Stimulated activated naive CD8-positive, alpha-beta T cell treated with anti-CD3 and anti-CD28 coated beads, Interleukin-15, Interleukin-2, amounts not matched to agents 100 ng/mL and 50 ng/mL, for 24 hours (primary cell): ENCODE measurements around the gene ZIC1.

Experiments used
- H3K27ac Mint-ChIP-seq: one replicate; pipeline ENCODE4 v1.8.0; 2021; ENCODE audit warnings: mild to moderate bottlenecking, mixed read lengths
- H3K27me3 Mint-ChIP-seq: one replicate; pipeline ENCODE4 v1.8.0; 2021; ENCODE audit warnings: mixed read lengths
- H3K36me3 Mint-ChIP-seq: one replicate; pipeline ENCODE4 v1.8.0; 2021; ENCODE audit warnings: low read depth, mixed read lengths
- H3K4me1 Mint-ChIP-seq: one replicate; pipeline ENCODE4 v1.8.0; 2021; ENCODE audit warnings: low read depth, mixed read lengths
- H3K4me3 Mint-ChIP-seq: one replicate; pipeline ENCODE4 v1.8.0; 2021; ENCODE audit warnings: mild to moderate bottlenecking, mixed read lengths
- H3K9me3 Mint-ChIP-seq: one replicate; pipeline ENCODE4 v1.8.0; 2021; ENCODE audit warnings: mixed read lengths

Gene ZIC1

DNA sequence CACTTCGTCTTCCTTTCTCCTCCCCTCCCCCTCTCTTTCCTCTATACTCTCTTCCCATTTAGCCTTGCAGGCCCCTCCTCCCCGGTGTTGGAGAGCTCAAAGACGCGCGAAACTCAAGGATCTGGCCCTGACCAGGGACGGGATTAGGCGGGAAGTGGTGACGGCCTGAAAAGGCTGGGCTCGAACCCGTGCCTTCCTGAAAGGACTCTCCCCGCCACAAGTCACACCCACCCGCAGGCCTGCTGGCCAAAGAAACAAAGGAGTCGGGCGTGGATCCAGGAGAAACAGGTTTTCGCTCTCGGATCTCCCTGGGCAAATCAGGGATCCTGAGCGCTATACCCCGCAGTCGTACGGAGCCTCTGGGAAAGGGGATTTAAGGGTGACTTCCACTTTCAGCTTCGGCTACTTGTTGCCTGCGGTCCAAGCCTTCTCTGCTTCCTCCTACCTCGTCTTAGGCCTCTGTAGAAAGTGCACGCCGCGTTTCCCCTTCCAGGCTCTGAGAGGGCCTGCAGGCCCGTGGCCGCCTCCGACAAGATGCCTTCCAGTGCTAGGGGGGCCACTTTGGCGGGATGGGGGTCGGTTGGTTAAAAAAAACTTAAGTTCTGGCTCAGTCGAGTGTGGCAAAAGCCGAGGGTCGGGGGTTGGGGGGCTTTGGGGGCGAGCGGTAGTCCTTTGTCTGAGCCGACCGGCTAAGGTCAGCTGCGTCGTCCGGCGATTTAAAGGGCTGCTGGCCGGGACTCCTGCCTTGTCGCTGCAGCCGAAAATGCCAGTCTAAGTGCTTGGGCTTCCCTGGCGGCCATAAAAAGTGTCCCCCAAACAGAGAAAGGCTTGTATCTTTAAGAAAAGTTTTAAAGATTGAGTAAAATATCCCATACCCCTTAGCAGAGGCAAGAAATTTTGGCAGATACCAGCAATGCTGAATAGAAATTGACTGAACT lies 11.0 kb upstream of the ZIC1 start:
- Mint-ChIP-seq H3K4me1 (peaks cover 4% of the 10 kb centered on the region), H3K36me3 (no peaks in the 10 kb centered on the region), H3K4me3 (no peak overlapping the region), H3K27ac (no peak overlapping the region), H3K9me3 (peaks cover 5% of the 10 kb centered on the region), H3K27me3 (peaks cover 78% of the 10 kb centered on the region)

DNA sequence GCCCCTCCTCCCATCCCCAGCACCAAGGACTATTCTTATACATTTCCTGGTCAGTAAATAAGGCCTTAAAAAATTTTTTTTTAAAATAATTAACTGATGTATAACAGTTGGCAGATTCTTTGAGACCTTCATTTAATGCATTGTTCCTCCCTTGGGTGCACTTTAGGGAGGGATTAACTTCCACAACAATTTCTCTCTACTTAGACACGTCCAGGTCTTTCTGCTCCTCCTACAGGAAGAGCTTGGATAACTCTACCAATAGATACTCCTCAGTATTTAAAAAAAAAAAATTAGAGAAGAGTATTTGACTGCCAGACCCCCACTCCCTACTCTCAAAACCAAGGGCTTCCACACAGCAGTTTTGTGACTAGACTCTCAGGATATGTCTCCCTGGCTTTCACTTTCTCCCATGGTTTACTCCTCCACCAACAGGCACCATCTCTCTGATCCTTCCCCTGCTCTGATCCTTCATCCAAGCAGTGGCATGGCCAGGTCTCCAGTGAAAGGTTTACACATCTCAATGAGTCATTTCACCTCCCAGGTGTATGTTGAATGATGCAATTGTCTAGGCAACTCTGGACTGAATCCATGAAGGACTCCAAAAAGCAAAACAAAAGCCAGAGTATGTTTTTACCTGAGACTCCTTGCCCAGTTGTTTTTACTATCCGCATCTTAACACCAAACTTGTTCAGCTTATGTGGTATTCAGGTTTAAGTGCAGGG lies 10.2 kb upstream of the ZIC1 start:
- peaks cover 5% of the 10 kb centered on the region for H3K9me3 Mint-ChIP-seq

DNA sequence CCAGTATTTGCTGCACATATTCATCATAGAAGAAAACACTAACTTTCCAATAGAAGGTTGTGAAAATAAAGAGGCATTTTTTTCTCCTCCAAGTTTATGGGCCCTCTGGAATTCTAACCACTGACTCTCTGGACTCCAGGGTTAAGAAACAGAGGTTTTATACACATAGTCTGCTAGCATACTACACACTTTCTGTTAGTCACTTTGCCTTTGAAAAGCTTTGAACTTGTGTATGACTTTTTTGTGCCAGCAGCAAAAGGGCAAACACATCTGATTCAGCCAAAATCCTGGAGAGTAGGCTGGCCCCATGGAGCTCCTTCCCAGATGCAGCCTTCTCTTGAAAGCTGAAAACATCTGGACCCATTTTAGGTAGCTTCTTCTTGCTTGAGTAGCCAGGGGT lies 9.1 kb upstream of the ZIC1 start:
- H3K9me3 Mint-ChIP-seq: peaks cover 5% of the 10 kb centered on the region

More for the DNA sequence above, 10.2 kb upstream of the ZIC1 start:
- peaks cover 80% of the 10 kb centered on the region for H3K27me3 Mint-ChIP-seq
- H3K4me1 Mint-ChIP-seq: peaks cover 2% of the 10 kb centered on the region
- no peak overlapping the region for H3K27ac Mint-ChIP-seq
- H3K4me3 Mint-ChIP-seq: no peak overlapping the region
- no peaks in the 10 kb centered on the region for H3K36me3 Mint-ChIP-seq

DNA sequence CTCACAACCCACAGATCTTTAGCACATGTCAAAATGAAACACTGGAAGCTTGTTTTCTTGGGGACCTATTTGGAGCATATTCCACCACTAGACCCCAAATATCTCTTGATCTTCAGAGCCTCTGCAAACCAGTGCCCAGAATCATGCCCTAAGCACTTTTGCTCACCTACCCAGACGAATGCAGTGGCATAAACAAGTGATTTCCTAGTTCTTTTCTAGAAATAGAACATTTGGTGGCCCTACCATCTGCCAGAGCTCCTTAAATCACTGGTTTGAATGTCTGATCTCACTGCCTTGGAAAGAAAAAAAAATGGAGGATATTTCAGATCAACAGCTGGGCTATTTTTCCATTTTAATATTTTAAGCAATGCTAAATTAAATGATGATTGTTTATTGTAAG lies 8.2 kb upstream of the ZIC1 start:
- peaks cover 79% of the 10 kb centered on the region for H3K27me3 Mint-ChIP-seq
- no peak overlapping the region for H3K4me3 Mint-ChIP-seq
- no peaks in the 10 kb centered on the region for H3K4me1 Mint-ChIP-seq
- peaks cover 5% of the 10 kb centered on the region for H3K9me3 Mint-ChIP-seq
- no peaks in the 10 kb centered on the region for H3K36me3 Mint-ChIP-seq
- H3K27ac Mint-ChIP-seq: no peak overlapping the region

More for the DNA sequence above, 9.1 kb upstream of the ZIC1 start:
- no peaks in the 10 kb centered on the region for H3K36me3 Mint-ChIP-seq
- H3K27ac Mint-ChIP-seq: no peak overlapping the region
- peaks cover 80% of the 10 kb centered on the region for H3K27me3 Mint-ChIP-seq
- H3K4me3 Mint-ChIP-seq: no peak overlapping the region
- no peaks in the 10 kb centered on the region for H3K4me1 Mint-ChIP-seq

DNA sequence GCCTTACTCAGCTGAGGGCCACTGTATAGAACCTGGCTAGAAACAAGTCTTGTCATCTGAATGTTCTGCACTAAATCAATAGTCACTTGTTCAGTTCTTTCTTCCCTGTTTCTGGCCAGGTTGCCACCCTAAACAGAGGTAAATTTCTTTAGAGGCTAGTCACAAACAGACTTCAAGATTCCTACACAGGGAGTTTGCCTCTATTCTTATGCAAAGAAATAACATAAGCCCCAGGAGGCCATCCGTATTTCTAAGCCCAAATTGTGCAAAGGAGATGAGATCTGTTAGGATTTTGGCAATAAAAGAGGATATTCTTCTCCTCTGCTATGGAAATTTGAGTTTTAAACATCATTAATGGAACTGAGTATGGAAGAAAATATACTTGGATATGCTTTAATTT lies 7.7 kb upstream of the ZIC1 start:
- H3K9me3 Mint-ChIP-seq: peaks cover 5% of the 10 kb centered on the region
- H3K36me3 Mint-ChIP-seq: no peaks in the 10 kb centered on the region
- no peak overlapping the region for H3K4me3 Mint-ChIP-seq
- no peaks in the 10 kb centered on the region for H3K4me1 Mint-ChIP-seq
- H3K27ac Mint-ChIP-seq: no peak overlapping the region
- peaks cover 83% of the 10 kb centered on the region for H3K27me3 Mint-ChIP-seq

DNA sequence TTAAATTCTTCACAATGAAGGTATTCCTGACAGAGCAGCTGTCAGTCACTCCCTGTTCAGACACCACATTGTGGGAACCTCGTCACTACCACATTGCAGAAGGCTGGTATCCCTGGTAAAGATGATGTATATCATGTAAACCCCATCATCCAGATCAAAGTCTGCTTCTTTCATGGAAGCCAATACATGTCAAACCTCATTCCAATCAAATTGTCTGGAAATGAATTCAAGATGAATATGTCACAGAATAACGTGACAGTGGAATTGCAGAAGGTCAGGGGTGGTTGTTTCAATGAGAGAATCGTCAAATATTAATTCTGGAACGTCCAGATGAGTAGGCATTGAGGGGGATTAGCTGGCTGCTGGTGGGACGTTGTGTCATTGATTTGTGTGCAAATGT lies 7.0 kb upstream of the ZIC1 start:
- Mint-ChIP-seq H3K9me3 (peaks cover 5% of the 10 kb centered on the region), H3K27ac (no peak overlapping the region), H3K27me3 (peaks cover 83% of the 10 kb centered on the region), H3K4me1 (no peaks in the 10 kb centered on the region), H3K36me3 (no peaks in the 10 kb centered on the region), H3K4me3 (no peak overlapping the region)

DNA sequence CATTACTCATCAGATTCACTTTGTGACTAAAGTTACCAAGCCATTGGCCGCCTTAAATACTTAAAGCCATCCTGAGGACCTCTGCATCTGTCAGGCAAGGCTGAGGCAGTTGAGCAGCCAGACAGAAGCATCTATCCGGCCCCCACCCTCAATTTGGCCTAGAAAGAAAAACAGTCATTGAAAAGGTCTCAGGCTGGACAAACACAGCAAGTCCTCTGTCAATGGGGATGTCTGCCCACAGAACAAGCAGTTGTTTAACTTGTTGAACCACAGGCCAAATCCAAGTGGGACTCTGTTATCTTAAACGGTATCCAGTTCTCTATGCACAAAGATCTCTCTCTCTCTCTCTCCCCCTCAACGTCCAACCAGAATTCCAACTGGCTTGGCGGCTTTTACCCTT lies 5.7 kb upstream of the ZIC1 start:
- Mint-ChIP-seq H3K4me3 (no peak overlapping the region), H3K27ac (no peak overlapping the region), H3K36me3 (peaks cover 11% of the 10 kb centered on the region), H3K27me3 (peaks cover 82% of the 10 kb centered on the region), H3K4me1 (peaks cover 11% of the 10 kb centered on the region), H3K9me3 (peaks cover 16% of the 10 kb centered on the region)

DNA sequence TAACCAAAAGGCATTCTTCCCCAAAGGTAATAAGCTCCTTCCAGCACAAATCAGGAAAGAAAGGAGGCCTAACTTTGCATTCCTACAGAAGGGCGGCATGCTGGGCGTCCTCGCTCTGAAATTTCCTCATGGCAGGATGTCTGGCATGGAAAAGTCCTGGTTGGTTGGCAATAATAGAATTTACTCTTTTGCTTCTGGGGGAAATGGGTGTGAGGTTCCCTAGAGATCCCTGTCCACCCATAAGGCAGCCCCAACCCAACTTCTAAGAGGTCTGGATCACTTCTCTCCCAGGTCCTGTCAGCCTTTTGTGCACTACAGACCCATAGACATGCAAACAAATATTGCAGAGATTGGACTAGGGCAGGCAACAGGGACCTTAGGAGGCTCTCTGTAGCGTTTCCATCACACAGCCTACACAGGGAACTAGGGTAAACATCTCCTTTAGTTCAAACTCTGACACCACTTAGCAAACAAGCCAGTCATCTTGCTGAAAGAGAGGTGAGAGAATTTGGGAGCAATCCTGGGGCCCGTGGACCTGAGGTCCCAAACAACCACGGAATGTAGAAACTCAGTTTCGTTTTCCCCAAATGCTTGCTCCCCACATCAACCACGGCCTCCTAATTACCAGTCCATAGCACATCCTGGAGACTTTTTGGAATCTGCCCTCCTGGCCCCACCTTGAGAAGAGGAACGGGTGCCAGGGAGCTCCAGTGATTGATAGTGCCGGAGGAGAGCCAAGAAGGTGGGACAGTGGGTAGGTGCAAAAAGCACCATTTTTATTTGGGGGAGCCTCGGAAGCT lies 5.0 kb upstream of the ZIC1 start:
- H3K36me3 Mint-ChIP-seq: peaks cover 15% of the 10 kb centered on the region
- peaks cover 19% of the 10 kb centered on the region for H3K9me3 Mint-ChIP-seq
- no peak overlapping the region for H3K27ac Mint-ChIP-seq
- H3K4me3 Mint-ChIP-seq: no peak overlapping the region
- H3K27me3 Mint-ChIP-seq: peaks cover 82% of the 10 kb centered on the region
- peaks cover 16% of the 10 kb centered on the region for H3K4me1 Mint-ChIP-seq

DNA sequence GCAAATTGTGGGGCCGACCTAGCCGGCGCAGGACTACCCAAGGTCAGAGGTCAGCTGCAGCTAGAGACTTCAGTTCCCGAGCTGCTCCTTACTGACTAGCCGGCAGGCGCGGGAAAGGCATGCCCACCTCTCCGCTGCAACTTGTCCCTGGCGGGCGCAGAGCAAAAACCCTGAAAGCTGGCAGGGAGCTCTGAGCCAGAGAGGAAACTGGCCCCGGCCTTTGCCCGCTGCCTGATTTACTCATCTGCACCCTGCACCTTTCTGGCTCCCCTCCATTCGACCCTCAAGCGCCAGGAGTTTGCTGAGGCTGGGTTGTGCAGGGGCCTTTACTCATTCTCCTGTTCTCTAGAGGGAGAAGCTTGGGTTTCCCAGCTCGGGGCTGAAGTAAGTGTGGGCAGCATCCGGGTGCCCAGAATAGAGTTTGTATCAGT lies 4.3 kb upstream of the ZIC1 start:
- Mint-ChIP-seq H3K4me3 (no peak overlapping the region), H3K27me3 (peaks cover 80% of the 10 kb centered on the region), H3K36me3 (peaks cover 15% of the 10 kb centered on the region), H3K4me1 (peaks cover 16% of the 10 kb centered on the region), H3K27ac (no peak overlapping the region), H3K9me3 (peaks cover 19% of the 10 kb centered on the region)

DNA sequence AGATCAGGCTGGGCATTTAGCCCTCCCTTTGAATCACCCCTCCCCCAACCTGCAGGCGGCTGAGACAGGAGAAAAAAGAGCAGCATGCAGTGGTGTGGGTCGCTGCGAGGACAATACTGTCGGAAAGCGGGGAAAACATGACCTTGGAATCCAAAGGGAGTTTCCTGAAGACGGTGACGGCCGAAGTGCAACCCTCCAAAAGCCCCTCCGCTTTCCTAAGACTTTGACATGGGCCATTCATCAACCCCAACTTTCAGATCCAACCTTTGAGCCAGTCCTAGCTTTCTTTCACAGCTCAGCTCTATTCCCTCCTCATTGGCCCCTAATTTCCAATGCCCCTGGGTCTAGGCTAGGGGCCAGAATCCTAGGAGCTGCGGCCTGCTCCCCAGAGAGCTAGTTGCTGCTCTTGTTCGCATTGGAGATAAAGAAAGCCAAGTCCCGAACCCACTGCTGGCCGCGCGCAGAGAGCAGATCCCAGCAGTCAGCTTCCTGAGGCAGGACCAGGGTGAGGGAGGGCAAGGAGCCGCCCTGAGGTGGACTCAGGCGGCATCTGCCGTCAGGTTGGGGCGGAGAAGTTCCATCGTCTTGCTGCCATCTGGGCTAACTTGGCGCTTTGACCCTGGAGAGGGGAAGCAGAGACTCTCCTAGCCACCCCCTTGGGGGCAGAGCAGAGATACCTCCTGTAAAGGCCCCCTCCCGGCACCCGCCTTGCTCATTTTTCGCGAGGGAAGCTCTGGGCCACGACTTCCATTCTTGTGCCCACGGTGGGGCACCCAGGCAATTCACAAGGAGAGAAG lies 3.7 kb upstream of the ZIC1 start:
- Mint-ChIP-seq H3K9me3 (peaks cover 19% of the 10 kb centered on the region), H3K36me3 (peaks cover 15% of the 10 kb centered on the region), H3K4me3 (no peak overlapping the region), H3K27ac (no peak overlapping the region), H3K27me3 (peaks cover 80% of the 10 kb centered on the region), H3K4me1 (peaks cover 16% of the 10 kb centered on the region)

DNA sequence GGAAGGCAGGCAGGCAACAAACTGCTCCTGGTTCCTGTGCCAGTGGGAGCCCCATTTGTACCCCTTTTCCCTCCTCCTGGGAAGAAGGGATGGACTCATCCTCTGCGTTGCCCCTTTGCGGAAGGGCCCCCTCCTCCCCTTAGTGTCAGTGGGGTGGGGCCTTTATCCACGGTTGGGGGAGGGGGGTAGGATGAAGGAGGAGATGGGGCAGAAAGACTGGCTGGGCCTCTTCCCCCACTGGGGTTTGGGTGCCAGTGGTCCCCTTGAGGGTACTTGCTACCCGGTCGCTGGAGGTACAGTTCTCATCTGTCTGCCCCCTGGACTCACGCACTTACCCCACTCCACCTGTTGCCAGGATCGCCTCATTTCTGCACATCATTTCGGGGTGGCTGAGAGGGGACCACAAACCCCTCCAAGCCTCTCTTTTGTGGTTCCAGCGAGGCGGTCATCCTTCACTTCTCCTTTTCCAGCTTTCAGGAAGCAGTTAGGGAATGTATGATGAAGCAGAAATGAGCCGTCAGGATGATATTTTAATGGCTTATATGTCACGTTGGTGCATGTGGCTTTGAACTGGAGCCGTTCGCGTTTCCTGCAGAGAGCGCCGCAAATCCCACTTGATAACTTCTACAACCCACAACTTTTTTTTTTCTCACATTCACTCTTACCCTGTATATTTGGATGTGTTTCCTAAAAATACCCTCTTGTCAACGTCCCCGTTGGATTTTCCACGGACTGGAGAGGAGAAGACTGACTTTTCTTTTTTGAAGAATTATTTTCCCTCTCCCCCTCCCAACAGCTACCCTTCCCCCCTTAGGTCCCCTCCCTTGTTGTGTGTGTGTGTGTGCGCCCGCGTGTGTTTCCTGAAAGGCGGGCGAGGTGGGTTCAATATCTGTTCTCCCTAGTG lies 2.9 kb upstream of the ZIC1 start, which contains the start of gene ZIC4:
Gene ZIC4 (minus strand): TSS at position 516 of the 904 bp plus-strand sequence. CDS start 3,746 bp downstream, outside the sequence.
- Mint-ChIP-seq H3K4me1 (peaks cover 23% of the 10 kb centered on the region), H3K9me3 (peaks cover 20% of the 10 kb centered on the region), H3K27ac (no peak within 1 kb of the TSS), H3K4me3 (no peak within 1 kb of the TSS), H3K36me3 (peaks cover 22% of the 10 kb centered on the region), H3K27me3 (peaks cover 77% of the 10 kb centered on the region)

DNA sequence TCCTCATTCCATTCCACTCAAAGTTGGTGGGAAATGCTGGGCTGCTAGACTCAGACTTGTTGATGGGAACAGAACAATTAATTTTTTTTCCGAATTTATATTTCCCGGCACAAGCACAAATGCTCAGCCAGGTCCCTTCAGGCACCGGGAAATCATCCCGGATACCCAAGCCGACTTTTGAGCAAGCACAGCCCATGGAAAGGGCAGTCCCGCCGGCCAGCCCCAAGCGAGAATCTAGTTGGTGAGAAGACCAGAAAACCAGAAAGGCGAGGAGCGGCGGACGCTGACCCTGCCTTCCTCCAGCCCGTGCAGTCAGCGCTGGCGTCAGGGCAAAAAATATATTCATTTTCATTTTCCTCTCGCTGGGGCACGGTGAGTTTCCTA lies 2.1 kb upstream of the ZIC1 start:
- Mint-ChIP-seq H3K36me3 (peaks cover 29% of the 10 kb centered on the region), H3K4me1 (peaks cover 29% of the 10 kb centered on the region), H3K4me3 (no peak overlapping the region), H3K9me3 (peaks cover 24% of the 10 kb centered on the region), H3K27ac (no peak overlapping the region), H3K27me3 (peaks cover 82% of the 10 kb centered on the region)

DNA sequence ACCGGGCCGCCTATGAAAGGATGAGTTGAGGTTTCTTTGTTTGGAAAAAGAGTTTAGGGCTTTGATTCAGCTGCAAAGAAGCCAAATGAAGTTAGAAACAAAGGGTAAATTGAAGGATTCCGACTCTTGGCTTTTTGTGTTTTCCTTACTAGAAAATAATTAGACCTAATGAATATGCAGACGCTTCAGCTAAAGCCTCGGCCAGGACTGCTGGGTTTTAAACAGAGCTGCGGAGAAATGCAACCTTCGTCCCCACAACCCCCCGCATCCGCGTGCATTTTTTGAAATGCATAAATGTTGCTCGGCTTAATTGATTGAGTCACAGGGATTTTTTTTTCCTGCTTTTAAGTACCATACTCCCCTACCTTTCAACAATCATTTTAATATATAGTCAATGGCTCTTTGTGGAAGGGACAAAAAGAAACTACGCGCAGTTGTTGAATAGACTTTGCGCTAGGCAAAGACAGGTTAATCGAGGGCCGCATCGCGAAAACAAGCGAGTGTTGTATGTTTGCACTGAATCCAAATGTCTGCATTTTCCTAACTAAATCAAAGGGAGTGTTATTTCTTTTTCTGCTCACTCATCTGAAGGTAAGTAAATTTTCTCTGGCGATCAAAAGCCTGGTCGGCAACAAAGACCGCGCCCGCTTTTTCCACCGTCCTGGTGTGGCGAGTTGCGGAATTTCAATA lies 1.5 kb upstream of the ZIC1 start:
- peaks cover 81% of the 10 kb centered on the region for H3K27me3 Mint-ChIP-seq
- no peak overlapping the region for H3K4me3 Mint-ChIP-seq
- no peak overlapping the region for H3K27ac Mint-ChIP-seq
- H3K36me3 Mint-ChIP-seq: peaks cover 29% of the 10 kb centered on the region
- peaks cover 19% of the 10 kb centered on the region for H3K9me3 Mint-ChIP-seq
- H3K4me1 Mint-ChIP-seq: peaks cover 33% of the 10 kb centered on the region
